ENCODE measurements around the gene CACNA2D3. TPM values are rescaled to one million over a fixed set of nuclear protein-coding genes. Genes with fewer than 3 reads are reported as not detected.

CACNA2D3 gene
- total and polyA plus RNA-seq, 4 donors, result 0.06 to 0.37 (median 0.08) TPM; not detected in 1

DNA sequence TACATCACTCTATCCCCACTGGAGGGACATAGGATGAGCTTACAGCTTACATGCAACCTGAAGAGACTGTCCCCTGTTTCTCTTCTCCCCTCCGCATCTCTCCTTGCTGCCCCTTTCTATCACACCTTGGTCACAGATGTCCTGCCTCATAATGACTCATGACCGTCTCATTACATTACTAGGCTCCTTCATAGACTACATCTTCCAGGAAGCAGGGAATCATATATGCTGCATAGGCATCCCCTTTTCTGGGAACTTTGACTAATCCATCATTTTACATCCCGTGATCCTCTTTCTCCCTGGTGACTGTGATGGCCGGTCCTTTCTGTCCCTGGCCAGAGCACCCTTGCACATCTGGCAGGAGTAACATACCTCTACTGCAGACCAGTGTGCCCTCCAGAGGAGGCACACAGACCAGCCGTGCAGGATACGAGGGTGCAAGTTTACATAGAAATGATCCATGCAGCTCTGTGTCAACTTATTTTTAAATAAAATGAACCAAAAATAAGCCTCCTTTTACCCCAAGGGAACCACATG lies 188.9 kb downstream of the CACNA2D3 start:
- Histone ChIP-seq H3K4me1 (ENCODE audit: control insufficient read depth in 4 of 4, insufficient read depth in 4 of 4, low read length in 3 of 4) (peaks cover 0 to 6% (median 0%) of the 10 kb centered on the region in 4 donors), H3K27me3 (ENCODE audit: control insufficient read depth in 4 of 4, insufficient read depth in 4 of 4, low read length in 3 of 4) (no peaks in the 10 kb centered on the region), H3K9me3 (ENCODE audit: control insufficient read depth in 4 of 4, low read length in 3 of 4) (no peaks in the 10 kb centered on the region), H3K4me3 (ENCODE audit: low read depth in 1 of 3, low read length in 3 of 3) (no peak overlapping the region), H3K9ac (ENCODE audit: low read depth in 1 of 2, low read length in 2 of 2) (no peak overlapping the region), H3K27ac (ENCODE audit: low read depth in 1 of 2, low read length in 2 of 2) (no peak overlapping the region), H3K36me3 (ENCODE audit: control insufficient read depth in 4 of 4, insufficient read depth in 3 of 4, low read depth in 1 of 4, low read length in 3 of 4) (no peaks in the 10 kb centered on the region)
- WGBS, result 80% methylated on average over 6 of the region's 6 CpGs
- no peak for DNase-seq (ENCODE audit: low spot score)
- TF ChIP-seq TAF1 (conservative IDR thresholded peaks at IDR 0.05) (no peak), JUND (IDR thresholded peaks at IDR 0.05) (no peak), NR2F2 (IDR thresholded peaks at IDR 0.05) (no peak), FOXA2 (IDR thresholded peaks at IDR 0.05) (no peak), HNF4G (IDR thresholded peaks at IDR 0.05) (no peak)
- TF ChIP-seq, protein P1, sequence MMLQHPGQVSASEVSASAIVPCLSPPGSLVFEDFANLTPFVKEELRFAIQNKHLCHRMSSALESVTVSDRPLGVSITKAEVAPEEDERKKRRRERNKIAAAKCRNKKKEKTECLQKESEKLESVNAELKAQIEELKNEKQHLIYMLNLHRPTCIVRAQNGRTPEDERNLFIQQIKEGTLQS (IDR thresholded peaks at IDR 0.05), result no peak
- TF ChIP-seq, protein P2, sequence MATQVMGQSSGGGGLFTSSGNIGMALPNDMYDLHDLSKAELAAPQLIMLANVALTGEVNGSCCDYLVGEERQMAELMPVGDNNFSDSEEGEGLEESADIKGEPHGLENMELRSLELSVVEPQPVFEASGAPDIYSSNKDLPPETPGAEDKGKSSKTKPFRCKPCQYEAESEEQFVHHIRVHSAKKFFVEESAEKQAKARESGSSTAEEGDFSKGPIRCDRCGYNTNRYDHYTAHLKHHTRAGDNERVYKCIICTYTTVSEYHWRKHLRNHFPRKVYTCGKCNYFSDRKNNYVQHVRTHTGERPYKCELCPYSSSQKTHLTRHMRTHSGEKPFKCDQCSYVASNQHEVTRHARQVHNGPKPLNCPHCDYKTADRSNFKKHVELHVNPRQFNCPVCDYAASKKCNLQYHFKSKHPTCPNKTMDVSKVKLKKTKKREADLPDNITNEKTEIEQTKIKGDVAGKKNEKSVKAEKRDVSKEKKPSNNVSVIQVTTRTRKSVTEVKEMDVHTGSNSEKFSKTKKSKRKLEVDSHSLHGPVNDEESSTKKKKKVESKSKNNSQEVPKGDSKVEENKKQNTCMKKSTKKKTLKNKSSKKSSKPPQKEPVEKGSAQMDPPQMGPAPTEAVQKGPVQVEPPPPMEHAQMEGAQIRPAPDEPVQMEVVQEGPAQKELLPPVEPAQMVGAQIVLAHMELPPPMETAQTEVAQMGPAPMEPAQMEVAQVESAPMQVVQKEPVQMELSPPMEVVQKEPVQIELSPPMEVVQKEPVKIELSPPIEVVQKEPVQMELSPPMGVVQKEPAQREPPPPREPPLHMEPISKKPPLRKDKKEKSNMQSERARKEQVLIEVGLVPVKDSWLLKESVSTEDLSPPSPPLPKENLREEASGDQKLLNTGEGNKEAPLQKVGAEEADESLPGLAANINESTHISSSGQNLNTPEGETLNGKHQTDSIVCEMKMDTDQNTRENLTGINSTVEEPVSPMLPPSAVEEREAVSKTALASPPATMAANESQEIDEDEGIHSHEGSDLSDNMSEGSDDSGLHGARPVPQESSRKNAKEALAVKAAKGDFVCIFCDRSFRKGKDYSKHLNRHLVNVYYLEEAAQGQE (IDR thresholded peaks at IDR 0.05), result no peak

DNA sequence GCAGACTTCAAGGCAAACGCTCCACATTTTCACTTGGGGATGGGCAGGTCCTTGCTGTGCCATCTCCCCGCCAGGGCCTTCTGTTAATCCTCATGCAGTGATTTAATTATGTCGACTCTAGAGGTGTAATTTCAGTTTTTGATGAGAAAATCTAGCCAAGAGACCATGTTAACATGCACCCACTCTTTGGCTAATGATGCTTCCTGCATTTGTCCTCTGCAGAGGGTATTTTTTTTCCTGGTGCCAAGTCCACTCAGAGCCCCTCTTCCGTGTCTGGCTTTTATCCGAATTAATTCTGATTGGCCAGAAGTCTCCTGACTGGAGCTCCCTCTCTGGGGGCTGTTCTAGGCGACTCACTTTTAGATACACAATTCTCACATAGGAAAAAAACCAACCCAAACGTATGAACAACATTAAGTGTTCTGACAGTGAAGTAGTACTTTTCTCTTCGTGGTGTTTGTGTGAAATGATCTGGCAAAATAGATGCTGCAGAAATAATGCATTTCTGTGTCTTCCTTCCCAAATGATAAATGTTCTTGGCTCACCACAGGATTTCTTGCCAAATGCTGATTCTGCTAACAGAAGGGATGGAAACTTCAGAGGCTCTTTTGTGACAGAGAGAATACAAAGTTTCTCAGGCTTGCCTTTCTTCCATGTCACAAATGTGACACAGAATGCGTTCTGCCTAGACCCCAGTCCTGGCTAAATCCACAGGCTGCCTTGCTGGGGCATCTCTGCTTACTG lies 190.0 kb downstream of the CACNA2D3 start:
- no peak overlapping the region for H3K4me3 ChIP-seq (ENCODE audit: low read depth in 1 of 3, low read length in 3 of 3)
- H3K27ac ChIP-seq (ENCODE audit: low read depth in 1 of 2, low read length in 2 of 2), result no peak overlapping the region
- 79% methylated on average over 9 of the region's 9 CpGs for WGBS

More for the DNA sequence above, 190.0 kb downstream of the CACNA2D3 start:
- Histone ChIP-seq H3K9ac (ENCODE audit: low read depth in 1 of 2, low read length in 2 of 2) (no peak overlapping the region), H3K4me1 (ENCODE audit: control insufficient read depth in 4 of 4, insufficient read depth in 4 of 4, low read length in 3 of 4) (peaks cover 0 to 6% (median 0%) of the 10 kb centered on the region in 4 donors), H3K27me3 (ENCODE audit: control insufficient read depth in 4 of 4, insufficient read depth in 4 of 4, low read length in 3 of 4) (no peaks in the 10 kb centered on the region), H3K9me3 (ENCODE audit: control insufficient read depth in 4 of 4, low read length in 3 of 4) (no peaks in the 10 kb centered on the region), H3K36me3 (ENCODE audit: control insufficient read depth in 4 of 4, insufficient read depth in 3 of 4, low read depth in 1 of 4, low read length in 3 of 4) (no peaks in the 10 kb centered on the region)
- TF ChIP-seq FOXA1 (IDR thresholded peaks at IDR 0.05) (no peak), HNF4G (IDR thresholded peaks at IDR 0.05) (no peak), RXRA (IDR thresholded peaks at IDR 0.05) (no peak), GABPA (IDR thresholded peaks at IDR 0.05 in 1 of 2, conservative IDR thresholded peaks at IDR 0.05 in 1 of 2) (no peak), TAF1 (conservative IDR thresholded peaks at IDR 0.05) (no peak), YY1 (IDR thresholded peaks at IDR 0.05) (no peak), JUND (IDR thresholded peaks at IDR 0.05) (no peak), EGR1 (IDR thresholded peaks at IDR 0.05; ENCODE audit: low read depth in 2 of 2) (no peak), SP1 (IDR thresholded peaks at IDR 0.05) (no peak), HNF4A (conservative IDR thresholded peaks at IDR 0.05) (no peak), NR2F2 (IDR thresholded peaks at IDR 0.05) (no peak), RAD21 (IDR thresholded peaks at IDR 0.05) (no peak), FOXA2 (IDR thresholded peaks at IDR 0.05) (no peak)
- TF ChIP-seq, protein P3, sequence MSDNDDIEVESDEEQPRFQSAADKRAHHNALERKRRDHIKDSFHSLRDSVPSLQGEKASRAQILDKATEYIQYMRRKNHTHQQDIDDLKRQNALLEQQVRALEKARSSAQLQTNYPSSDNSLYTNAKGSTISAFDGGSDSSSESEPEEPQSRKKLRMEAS (IDR thresholded peaks at IDR 0.05), result no peak
- TF ChIP-seq, protein P4, sequence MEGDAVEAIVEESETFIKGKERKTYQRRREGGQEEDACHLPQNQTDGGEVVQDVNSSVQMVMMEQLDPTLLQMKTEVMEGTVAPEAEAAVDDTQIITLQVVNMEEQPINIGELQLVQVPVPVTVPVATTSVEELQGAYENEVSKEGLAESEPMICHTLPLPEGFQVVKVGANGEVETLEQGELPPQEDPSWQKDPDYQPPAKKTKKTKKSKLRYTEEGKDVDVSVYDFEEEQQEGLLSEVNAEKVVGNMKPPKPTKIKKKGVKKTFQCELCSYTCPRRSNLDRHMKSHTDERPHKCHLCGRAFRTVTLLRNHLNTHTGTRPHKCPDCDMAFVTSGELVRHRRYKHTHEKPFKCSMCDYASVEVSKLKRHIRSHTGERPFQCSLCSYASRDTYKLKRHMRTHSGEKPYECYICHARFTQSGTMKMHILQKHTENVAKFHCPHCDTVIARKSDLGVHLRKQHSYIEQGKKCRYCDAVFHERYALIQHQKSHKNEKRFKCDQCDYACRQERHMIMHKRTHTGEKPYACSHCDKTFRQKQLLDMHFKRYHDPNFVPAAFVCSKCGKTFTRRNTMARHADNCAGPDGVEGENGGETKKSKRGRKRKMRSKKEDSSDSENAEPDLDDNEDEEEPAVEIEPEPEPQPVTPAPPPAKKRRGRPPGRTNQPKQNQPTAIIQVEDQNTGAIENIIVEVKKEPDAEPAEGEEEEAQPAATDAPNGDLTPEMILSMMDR (IDR thresholded peaks at IDR 0.05; ENCODE audit: low read depth, low read length, missing input control), result no peak
- TF ChIP-seq, protein P2 (IDR thresholded peaks at IDR 0.05), result no peak
- TF ChIP-seq, protein P1 (IDR thresholded peaks at IDR 0.05), result no peak
- TF ChIP-seq, protein P5, sequence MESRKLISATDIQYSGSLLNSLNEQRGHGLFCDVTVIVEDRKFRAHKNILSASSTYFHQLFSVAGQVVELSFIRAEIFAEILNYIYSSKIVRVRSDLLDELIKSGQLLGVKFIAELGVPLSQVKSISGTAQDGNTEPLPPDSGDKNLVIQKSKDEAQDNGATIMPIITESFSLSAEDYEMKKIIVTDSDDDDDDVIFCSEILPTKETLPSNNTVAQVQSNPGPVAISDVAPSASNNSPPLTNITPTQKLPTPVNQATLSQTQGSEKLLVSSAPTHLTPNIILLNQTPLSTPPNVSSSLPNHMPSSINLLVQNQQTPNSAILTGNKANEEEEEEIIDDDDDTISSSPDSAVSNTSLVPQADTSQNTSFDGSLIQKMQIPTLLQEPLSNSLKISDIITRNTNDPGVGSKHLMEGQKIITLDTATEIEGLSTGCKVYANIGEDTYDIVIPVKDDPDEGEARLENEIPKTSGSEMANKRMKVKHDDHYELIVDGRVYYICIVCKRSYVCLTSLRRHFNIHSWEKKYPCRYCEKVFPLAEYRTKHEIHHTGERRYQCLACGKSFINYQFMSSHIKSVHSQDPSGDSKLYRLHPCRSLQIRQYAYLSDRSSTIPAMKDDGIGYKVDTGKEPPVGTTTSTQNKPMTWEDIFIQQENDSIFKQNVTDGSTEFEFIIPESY (IDR thresholded peaks at IDR 0.05), result no peak
- DNase-seq (ENCODE audit: low spot score), result no peak
